Right forelimb (tissue), 1 donor: ENCODE data around the gene PPFIA2.
"Not testable (repeated sequence)": the region's sequence is repeated elsewhere in the genome, so short reads cannot be mapped to it uniquely, and the experiment has no call there.

ENCODE experiments used
- DNase-seq: peaks from one replicate; pipeline ENCODE4 v3.0.0-alpha.2; 2018

The PPFIA2 gene

DNA sequence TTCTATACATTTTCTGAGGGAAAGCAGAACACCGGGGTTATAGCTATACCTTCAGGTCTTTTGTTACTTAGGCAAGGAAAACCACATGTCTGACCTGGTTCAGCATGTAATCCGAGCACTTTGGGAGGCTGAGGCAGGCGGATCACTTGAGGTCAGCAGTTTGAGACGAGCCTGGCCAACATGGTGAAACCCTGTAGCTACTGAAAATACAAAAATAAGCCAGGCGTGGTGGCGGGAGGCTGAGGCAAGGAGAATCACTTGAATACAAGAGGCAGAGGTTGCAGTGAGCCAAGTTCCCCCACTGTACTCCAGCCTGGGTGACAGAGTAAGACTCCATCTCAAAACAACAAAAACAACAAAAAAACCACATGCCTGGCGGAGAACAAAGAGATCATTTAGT is 503.7 kb downstream of the PPFIA2 start:
- DNase-seq, result no peak

DNA sequence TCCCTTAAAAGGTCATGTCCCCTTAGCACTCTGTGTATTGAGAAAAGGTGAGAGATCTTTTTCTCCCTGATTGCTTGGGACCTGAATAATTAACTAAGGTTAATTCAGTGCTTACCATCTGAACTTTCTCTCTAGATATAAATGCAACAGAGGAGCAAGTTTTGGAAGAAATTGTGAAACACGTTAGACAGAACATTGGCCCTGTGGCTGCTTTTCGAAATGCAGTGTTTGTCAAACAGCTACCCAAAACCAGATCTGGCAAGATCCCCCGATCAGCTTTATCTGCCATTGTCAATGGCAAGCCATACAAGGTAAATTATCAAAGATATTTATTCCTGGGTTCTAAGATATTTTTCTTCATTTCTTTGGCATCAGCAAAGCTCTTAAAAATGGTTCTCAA is 505.8 kb downstream of the PPFIA2 start:
- DNase-seq, result no peak

DNA sequence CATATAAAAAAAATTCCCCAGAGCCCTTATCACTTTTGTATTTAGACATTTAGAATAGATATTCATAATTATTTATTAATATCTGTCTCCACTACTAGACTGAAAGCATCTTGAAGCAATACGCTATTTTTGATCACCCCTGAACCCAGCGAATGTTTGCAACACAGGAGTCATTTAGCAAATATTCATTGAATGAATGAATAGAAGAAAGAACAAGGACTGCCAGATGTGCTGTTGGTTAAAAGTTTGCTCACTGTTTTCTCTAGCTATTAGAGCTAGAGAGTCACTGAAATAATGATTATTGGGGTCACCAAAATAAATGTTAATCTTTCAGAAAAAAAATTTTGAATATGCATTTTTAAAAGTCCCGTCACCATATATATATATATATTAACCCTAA is 506.9 kb downstream of the PPFIA2 start:
- DNase-seq, result no peak

DNA sequence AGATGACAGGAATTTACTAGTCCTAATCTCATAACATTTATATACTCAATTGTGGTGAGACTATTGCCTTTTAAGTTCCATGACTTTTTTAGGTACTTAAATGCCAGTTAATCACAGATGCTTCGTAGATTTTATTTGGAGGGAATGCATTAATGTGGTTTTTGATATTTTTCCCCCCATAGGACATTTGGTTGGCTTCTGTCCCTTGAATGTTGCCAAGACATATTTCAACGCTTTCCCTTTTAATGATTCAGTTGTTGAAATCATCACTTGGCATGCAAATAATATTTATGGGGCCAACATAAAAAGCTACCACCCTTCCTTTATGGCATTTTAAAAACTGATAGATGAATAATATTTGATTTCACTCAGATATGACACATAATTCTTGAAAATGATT is 509.2 kb downstream of the PPFIA2 start:
- no peak for DNase-seq

DNA sequence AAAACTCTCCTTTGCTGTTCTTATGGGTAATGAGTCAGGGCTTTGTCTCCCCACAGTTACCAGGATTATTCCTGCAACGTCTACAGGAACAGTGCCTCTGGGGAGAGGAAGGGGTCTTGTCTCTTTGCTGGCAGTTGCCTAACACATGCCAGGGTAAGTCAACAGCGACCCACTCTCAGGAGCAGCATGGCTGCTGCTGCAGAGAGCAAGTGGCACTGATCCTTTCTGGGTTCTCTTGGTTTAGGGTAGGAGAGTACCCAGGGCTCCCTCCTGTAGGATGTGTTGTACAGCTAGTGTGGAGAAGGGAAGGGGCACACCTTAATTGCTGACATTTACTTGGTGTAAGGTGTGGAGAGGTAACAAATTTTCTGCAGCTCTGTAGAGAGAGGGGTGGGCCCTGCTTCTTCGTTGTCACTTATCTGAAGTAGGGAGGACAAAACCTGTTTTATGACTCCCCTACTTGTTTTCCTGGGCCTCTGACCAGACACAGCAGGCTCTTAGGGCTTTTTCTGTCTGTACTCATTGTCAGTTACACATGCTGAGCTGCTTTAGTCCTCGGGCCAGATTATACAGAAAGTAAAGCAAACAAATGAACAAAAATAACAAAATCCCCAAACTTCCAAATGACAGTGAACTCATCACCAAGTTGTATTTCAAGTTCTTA is 513.1 kb downstream of the PPFIA2 start:
- DNase-seq, result no peak

DNA sequence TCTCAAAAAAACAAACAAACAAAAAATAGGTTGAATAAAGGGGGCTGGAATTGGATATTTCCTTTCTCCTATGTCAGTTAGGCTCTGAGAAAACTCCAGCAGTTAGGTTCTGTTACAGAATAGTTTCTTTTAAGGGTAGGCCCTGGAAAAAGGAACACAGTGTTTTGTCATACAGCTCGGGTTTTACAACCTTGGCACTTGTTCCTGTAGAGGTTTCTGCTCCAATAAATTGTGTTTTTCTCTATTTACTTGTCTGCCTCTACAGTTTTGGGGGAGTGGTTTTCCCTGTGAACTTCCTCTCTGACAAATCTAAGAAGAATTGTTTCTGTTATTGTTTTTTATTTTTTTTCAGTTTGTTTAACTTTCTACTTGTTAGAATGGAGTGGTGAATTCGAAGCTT is 513.7 kb downstream of the PPFIA2 start:
- no peak for DNase-seq

DNA sequence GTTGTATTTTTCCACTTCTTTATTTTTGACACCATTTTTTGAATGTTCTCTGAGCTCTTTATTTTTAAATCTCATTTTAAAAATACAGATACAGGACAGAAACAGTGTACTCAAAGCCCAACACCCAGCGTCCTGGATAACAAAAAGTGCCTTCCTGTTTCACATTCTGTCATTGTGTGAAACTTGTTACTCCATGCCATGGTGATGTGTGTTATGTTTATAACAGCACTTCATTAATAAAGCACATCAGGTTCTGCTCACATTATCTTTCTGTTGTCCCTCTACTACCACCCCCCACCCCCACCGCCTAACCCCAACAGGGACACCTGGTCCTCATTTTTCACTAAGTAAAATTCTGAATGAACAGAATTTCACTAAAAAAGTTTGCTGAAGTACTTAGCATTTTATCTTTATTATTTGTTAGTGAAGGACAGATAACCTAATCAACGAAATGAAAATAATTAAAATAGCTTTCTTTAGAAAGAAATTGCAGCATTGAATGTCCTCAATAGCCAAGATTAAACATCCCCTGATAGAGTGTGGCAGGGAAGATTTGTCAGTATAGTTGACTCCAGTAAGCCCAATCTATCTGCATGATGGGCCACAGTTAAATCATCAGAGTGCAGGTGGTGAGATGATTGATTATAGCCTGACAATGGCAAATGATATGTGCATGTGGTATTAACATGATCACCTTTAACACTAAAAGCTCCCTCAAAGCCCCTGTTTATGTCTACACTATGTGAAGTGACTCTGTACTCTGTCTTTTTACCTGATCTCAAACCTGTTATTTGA is 527.4 kb downstream of the PPFIA2 start:
- DNase-seq, result no peak

DNA sequence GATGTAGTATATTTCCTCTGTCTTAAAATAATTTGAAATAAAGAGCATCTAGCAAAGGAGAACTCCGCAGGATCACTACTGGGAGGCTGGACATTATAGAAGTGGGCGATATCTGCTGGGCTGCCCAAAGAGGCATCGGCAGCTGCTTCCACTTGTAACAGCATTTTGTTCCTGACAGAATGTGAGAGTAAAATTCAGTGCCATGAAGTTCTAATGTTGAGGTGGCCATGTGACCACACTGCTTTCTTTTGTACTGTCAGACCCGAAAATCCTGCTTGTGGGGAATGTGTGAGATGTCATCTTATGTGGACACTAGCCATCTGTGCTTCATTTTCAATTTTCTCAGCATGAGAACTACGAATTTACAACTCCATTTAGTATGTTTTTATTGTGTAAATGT is 529.4 kb downstream of the PPFIA2 start:
- no peak for DNase-seq

DNA sequence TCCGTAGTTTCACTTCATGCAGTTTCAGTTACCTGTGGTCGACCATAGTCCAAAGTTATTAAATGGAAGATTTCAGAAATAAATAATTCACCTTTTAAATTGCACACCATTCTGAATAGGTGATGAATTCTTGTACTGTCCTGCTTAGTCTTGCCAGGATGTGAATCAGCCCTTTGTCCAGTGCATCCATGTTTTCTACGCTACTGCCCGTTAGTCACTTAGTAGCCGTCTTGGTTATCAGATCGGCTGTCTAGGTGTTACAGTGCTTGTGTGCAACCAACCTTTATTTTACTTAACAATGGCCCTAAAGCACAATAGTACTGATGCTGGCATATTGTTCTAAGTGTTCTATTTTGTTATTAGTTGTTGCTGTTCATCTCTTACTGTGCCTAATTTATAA is 534.5 kb downstream of the PPFIA2 start:
- no peak for DNase-seq

DNA sequence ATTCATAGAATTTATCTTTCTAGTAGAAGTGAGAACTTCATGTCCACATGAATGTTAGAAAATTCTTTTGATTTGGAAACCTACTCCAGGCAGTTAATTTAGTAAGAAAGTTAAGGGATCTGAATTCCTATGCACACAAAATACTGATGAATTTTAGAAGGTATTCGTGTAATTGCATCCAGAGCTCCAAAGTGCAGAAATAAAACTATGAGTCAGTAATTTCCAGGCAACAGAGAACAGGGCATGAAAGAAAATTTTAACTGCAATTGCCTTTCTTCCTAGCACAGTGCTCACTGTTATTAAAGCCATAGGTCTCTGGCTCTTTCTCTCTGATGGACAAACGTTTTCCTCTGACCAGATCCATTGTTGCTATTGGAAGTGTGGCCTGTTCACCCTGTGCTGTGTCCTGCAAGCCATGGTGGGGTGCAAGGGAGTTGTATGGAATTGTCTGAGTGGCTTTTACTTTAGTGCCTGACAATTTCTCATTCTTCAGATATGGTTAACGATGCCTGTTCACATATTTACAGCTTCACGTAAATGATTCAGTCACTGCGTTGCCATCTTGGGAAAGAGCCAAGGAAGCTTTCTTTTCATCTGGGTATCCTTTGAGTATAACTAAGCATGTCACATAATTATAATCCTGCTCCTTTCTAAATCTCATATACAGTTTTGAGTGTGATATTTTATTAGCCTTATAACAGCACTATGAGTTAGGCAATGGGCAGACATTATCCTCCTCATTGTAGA is 536.1 kb downstream of the PPFIA2 start:
- no peak for DNase-seq

DNA sequence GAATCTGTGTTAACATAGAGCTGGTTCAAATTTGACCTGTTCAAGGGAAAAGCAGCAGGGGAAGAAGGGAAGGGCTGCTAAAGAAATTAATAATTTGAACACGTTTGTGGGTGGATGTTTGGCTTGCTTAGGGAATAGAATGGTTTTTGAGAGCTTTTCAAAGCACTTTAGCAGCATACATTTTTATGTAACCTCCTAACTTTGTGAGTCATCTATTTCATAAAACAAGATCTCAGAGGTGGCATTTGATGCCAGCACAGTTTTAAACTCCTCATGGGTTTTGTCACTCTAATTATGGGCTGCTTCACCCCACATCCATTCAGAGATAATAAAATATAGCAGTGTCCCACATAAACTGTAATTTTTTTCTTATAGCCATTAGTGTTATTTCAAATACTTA is 537.5 kb downstream of the PPFIA2 start:
- no peak for DNase-seq

DNA sequence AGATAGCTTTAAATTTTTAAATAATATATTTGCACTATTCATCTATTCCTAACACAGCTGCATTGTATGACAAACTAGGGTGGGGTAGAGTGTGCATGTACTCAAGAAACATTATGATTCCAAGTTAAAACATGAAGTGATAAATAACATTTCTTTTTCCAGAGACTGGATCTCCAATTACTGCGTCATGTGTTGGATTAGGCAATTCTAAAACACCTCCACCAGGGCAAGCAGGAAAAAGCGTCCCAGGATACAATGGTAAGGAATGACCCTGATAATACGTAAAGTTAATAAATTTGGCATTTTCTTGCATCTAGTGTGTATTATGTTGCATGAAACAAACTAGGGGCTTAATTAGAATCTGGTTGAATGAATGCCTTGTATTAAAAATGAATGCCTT is 542.4 kb downstream of the PPFIA2 start:
- DNase-seq, result no peak

DNA sequence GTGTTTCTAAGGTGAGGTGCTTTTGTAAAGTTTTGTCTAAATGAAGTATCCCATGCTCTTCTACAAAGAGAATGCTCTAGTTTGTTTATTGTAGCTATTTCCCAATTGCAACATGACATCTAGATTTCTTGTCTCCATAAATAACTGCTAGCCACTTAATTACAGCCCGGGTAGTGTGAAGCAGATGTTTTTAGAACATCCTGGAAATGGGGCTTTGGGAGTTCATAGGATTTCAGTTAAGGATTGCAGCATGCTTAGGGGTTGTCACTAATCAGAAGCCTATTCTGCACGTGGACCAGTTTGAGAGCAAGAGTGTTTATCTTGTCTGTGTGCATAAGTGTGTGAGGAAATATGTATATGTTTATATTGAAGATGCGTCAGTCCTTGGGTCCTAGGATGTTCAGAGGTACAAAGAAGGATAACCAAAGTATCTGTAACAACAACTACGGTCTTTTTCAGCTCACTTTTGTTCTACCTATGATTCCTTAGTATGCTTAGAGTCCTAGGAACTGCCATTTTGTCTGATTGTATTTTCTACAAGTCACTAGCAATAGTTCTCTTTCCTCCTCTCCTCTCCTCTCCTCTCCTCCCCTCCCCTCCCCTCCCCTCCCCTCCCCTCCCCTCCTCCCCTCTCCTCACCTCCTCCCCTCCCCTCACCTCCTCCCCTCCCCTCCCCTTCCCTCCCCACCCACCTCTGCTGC is 546.0 kb downstream of the PPFIA2 start:
- DNase-seq, result no peak

DNA sequence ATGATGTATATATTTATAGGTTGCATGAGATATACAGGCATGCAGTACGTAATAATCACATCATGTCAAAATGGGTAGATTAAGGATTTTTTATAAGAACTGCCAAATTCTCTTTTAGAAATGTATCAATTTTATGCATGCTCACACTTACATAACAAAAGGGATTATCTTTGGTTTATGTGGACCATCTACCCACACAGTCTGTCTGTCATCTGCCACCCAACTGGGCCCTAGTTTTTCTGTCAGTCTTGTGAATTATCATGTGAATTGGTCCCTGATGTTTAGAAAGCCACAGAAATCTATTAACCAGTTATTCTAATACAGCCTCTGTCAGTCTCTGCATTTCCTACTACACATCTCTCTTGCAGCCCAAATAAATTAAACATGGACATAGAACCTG is 547.8 kb downstream of the PPFIA2 start:
- no peak for DNase-seq

DNA sequence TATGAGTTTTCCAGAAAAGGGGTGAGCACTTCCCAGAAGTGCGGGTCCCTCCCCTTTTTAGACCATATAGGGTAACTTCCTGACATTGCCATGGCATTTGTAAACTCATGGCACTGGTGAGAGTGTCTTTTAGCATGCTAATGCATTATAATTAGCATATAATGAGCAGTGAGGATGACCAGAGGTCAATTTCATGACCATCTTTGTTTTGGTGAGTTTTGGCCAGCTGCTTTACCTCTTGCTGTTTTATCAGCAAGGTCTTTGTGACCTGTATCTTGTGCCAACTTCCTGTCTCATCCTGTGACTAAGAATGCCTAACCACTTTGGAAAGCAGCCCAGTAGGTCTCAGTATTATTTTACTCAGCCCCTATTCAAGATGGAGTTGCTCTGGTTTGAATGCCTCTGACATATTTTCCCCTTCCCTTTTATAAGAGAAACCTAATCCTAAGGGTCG is 549.4 kb downstream of the PPFIA2 start:
- not testable (repeated sequence) for DNase-seq

DNA sequence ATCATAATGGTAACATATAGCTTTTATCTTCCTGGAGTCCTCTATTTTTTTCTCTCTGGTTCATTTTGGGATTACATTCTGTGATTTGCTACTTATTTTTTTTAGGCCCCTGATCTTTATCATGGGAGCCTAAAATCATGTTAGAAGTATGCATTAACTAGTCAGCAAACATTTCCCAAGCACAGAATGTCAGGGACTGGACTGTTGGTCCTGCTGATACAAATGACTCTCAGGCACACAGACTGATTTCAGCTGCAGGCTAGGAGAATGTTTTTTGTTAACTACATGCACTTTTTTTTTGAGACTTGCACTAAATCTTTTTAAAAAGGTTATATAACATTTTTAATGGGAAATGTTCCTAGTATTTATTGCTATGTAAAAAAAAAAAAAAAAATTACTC is 550.1 kb downstream of the PPFIA2 start:
- no peak for DNase-seq

DNA sequence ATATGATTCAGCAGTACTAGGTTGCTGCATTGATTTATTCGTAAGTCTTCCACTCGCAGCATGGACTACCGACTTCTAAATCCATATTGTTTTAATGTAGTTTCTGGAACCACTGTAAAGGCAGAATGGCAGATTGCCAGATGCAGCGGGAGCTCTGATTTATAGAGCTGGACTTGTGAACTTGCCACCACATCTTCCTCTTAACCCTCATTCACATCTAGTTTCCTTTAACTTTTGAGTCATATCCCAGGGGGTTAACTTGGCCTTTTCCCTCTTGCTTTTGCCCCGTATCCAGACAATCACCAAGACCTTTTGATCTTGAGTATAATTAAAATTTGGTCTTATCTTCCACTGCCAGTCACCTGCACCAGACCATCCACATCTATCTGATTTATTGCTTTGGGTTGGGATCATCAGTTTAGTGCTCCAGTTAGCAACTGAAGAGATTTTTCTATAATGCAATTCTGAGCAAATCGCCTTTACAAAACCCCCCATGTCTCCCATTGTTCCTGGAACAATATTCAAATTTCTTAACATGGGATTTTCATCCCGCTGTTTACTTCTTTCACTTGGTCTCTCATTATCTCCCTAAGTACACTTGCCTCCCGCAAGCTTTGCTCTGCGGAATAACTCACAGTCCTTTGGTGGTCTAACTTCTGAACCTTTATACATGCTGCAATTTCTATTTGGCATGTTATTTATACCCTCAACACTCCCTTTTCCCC is 550.8 kb downstream of the PPFIA2 start:
- no peak for DNase-seq
